Panc1 (cell line): ENCODE results near the gene XPA. TPM values are rescaled to one million over a fixed set of nuclear protein-coding genes. Genes with fewer than 3 reads are reported as not detected.
A peak's percentile ranks its signal among the peaks of the same experiment; 100 is the strongest.

Source experiments
- ATAC-seq: fragments of 200-7000 bp; cut with Tn5 transposase; 2 replicates; pipeline ENCODE4 v1.9.1; 2020; ENCODE audit warnings: mild to moderate bottlenecking, moderate library complexity
- BruUV-seq: library from RNA; stranded (reverse); fragments of 400-500 nt; replicated peaks from 2 replicates; lab custom pipeline; 2021; lab: Mats Ljungman, UMichigan
- CTCF ChIA-PET: fragments of 300-600 bp; sonication (Branson Sonifier 250); formaldehyde crosslinking; loops from one replicate; lab custom pipeline; 2022; ENCODE audit warnings: antibody characterized with exemption; lab: Charles Lee
- POLR2A ChIA-PET: fragments of 300-600 bp; sonication (Branson Sonifier 250); formaldehyde crosslinking; loops from one replicate; lab custom pipeline; 2022; ENCODE audit warnings: antibody characterized with exemption; lab: Charles Lee
- DNase-seq: peaks from one replicate; pipeline ENCODE4 v3.0.0-alpha.2; 2010; ENCODE audit warnings: low read depth, low spot score
- H3K27ac ChIP-seq: 2 replicates; pipeline ENCODE4 v1.5.1; 2011; ENCODE audit warnings: mild to moderate bottlenecking, low read length, inconsistent platforms
- H3K27me3 ChIP-seq: fragments of 200-500 bp; sonication (Bioruptor generic); 2 replicates; pipeline ENCODE4 v1.6.0; 2014; ENCODE audit warnings: low read length, inconsistent platforms; ENCODE audit not compliant: control insufficient read depth, insufficient read depth
- H3K36me3 ChIP-seq: fragments of 200-500 bp; sonication (Bioruptor generic); 2 replicates; pipeline ENCODE4 v1.5.1; 2014; ENCODE audit warnings: inconsistent platforms, mild to moderate bottlenecking, low read length, moderate library complexity; ENCODE audit not compliant: control insufficient read depth, insufficient read depth
- H3K4me1 ChIP-seq: 2 replicates; pipeline ENCODE4 v1.5.1; 2011; ENCODE audit warnings: inconsistent platforms, mild to moderate bottlenecking, low read length, moderate library complexity; ENCODE audit not compliant: control insufficient read depth, insufficient read depth
- H3K4me3 ChIP-seq, 2 experiments: 2 replicates each; pipeline ENCODE4 v1.5.1; 2011 to 2012; ENCODE audit warnings: low read depth in 2 of 2, low read length in 2 of 2, mild to moderate bottlenecking in 2 of 2, inconsistent platforms in 1 of 2, moderate library complexity in 1 of 2
- H3K9me3 ChIP-seq: fragments of 200-500 bp; sonication (Bioruptor generic); 2 replicates; pipeline ENCODE4 v1.5.1; 2014; ENCODE audit warnings: low read depth, mild to moderate bottlenecking, inconsistent platforms, low read length, moderate library complexity; ENCODE audit not compliant: control insufficient read depth, insufficient read depth
- POLR2AphosphoS5 ChIP-seq: IDR thresholded peaks from 2 replicates; pipeline ENCODE4 v1.6.1; 2012; ENCODE audit warnings: mild to moderate bottlenecking, low read depth, low read length, moderate library complexity
- SIN3A ChIP-seq: IDR thresholded peaks from 2 replicates; pipeline ENCODE4 v1.6.1; 2012; ENCODE audit warnings: low read depth, mild to moderate bottlenecking, low read length, moderate library complexity, borderline replicate concordance; ENCODE audit not compliant: insufficient read depth
- TCF7L2 ChIP-seq: IDR thresholded peaks from 2 replicates; pipeline ENCODE4 v1.6.1; 2011; ENCODE audit warnings: mild to moderate bottlenecking, low read depth, low read length, inconsistent platforms
- in situ Hi-C: cut with HindIII; loops from 2 replicates; pipeline ENCODE4 v1.10.0; 2016; ENCODE audit warnings: low sequenced_read_pairs, low pct_unique_long_range_greater_than_20kb
- intact Hi-C: fragments of 100-400 bp; cut with micrococcal nuclease; formaldehyde crosslinking; loops from one replicate; pipeline ENCODE4 v1.10.0; 2022; ENCODE audit not compliant: unreplicated experiment
- total RNA-seq: library from RNA; stranded (reverse); gene quantifications from one replicate; pipeline ENCODE4 v1.2.1, GENCODE V29; 2021; ENCODE audit not compliant: unreplicated experiment
- TF ChIP-seq, protein P1 (sequence below), 2 experiments: IDR thresholded peaks; 2 replicates each; pipeline ENCODE4 v1.6.1; 2011 to 2012; ENCODE audit warnings: low read depth in 2 of 2, control low read depth in 1 of 2, low read length in 1 of 2, mild to moderate bottlenecking in 1 of 2, moderate library complexity in 1 of 2; ENCODE audit not compliant: insufficient read depth in 1 of 2
- TF ChIP-seq, protein P2 (sequence below): fragments of 450-650 bp; IDR thresholded peaks from 2 replicates; pipeline ENCODE4 v1.5.1; 2017; ENCODE audit warnings: mild to moderate bottlenecking

Gene XPA
- total RNA-seq, 1 experiment from 2014 or later: 7.1 TPM

DNA sequence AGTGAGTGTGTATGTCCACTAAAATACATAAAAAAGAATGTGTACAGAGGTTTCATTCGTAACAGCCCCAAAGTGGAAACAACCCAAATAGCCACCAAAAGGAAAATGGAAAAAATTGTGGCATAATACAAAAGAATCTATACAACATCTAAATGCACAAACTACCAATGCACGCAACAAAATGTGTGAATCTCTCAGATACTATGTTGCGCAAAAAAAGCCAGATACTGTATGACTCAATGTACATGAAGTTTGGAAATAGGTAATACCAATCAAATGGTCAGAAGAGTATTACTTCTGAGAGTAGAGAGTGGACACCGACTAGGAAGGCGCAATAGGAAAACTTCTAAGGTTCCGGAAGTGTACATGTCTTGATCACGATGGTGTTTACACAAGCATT lies 2.4 kb downstream of the XPA start:
- BruUV-seq: TSS peak; percentile 50
- intact Hi-C loops: no loop called here
- no peaks in the 10 kb centered on the region for H3K27me3 ChIP-seq
- ChIA-PET POLR2A (no interaction called here), CTCF (no interaction called here)
- no peaks in the 10 kb centered on the region for H3K9me3 ChIP-seq
- H3K36me3 ChIP-seq: peaks cover 5% of the 10 kb centered on the region
- H3K4me3 ChIP-seq: peak overlapping the region; percentile 78 to 80
- peaks cover 14% of the 10 kb centered on the region; the same call in 1 of the 2 replicates for H3K4me1 ChIP-seq
- DNase-seq (no peak), ATAC-seq (no peak)
- in situ Hi-C loops: no loop called here
- peak overlapping the region; percentile 59; the same call in 1 of the 2 replicates for H3K27ac ChIP-seq
- TF ChIP-seq TCF7L2 (no peak), SIN3A (no peak), POLR2AphosphoS5 (no peak)
- TF ChIP-seq, protein P1, sequence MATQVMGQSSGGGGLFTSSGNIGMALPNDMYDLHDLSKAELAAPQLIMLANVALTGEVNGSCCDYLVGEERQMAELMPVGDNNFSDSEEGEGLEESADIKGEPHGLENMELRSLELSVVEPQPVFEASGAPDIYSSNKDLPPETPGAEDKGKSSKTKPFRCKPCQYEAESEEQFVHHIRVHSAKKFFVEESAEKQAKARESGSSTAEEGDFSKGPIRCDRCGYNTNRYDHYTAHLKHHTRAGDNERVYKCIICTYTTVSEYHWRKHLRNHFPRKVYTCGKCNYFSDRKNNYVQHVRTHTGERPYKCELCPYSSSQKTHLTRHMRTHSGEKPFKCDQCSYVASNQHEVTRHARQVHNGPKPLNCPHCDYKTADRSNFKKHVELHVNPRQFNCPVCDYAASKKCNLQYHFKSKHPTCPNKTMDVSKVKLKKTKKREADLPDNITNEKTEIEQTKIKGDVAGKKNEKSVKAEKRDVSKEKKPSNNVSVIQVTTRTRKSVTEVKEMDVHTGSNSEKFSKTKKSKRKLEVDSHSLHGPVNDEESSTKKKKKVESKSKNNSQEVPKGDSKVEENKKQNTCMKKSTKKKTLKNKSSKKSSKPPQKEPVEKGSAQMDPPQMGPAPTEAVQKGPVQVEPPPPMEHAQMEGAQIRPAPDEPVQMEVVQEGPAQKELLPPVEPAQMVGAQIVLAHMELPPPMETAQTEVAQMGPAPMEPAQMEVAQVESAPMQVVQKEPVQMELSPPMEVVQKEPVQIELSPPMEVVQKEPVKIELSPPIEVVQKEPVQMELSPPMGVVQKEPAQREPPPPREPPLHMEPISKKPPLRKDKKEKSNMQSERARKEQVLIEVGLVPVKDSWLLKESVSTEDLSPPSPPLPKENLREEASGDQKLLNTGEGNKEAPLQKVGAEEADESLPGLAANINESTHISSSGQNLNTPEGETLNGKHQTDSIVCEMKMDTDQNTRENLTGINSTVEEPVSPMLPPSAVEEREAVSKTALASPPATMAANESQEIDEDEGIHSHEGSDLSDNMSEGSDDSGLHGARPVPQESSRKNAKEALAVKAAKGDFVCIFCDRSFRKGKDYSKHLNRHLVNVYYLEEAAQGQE (IDR thresholded peaks at IDR 0.05; ENCODE audit: insufficient read depth in 1 of 2, low read depth in 2 of 2, low read length in 1 of 2): no peak
- TF ChIP-seq, protein P2, sequence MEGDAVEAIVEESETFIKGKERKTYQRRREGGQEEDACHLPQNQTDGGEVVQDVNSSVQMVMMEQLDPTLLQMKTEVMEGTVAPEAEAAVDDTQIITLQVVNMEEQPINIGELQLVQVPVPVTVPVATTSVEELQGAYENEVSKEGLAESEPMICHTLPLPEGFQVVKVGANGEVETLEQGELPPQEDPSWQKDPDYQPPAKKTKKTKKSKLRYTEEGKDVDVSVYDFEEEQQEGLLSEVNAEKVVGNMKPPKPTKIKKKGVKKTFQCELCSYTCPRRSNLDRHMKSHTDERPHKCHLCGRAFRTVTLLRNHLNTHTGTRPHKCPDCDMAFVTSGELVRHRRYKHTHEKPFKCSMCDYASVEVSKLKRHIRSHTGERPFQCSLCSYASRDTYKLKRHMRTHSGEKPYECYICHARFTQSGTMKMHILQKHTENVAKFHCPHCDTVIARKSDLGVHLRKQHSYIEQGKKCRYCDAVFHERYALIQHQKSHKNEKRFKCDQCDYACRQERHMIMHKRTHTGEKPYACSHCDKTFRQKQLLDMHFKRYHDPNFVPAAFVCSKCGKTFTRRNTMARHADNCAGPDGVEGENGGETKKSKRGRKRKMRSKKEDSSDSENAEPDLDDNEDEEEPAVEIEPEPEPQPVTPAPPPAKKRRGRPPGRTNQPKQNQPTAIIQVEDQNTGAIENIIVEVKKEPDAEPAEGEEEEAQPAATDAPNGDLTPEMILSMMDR: no peak

DNA sequence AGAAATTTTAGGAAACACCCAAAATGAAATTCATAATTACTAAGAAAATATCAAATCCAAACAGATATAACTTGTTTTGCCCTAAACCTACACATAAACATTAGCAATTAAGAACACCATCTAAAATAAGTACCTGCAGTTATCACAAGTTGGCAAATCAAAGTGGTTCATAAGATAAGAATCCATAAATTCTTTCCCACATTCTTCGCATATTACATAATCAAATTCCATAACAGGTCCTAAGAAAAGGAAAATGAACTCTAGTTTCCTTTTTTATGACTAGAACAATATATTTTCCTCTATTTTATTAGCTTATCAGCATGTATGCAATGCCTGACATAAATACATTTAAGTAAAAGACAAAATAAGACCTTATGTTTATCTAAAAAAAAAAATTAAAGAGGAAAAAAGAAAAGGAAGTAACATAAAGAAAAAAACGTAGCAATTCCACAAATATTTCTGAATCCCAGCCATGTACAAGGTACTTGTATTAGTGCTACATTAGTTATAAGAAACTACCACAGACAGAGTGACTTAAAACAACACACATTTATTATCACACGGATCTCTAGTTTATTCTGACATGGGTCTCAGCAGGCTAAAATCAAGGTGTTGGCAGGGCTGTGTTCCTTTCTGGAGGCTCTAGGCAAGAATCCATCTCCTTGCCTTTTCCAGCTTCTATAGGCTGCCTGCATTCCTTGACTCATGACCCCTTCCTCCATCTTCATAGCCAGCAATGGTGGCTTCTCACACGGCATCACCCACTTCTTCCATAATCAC lies 7.5 kb downstream of the XPA start:
- ATAC-seq (no peak), DNase-seq (no peak)
- in situ Hi-C loops: no loop called here
- TF ChIP-seq TCF7L2: no peak
- TF ChIP-seq, protein P2: no peak
- TF ChIP-seq POLR2AphosphoS5: no peak
- no peak for TF ChIP-seq SIN3A
- TF ChIP-seq, protein P1 (IDR thresholded peaks at IDR 0.05; ENCODE audit: insufficient read depth in 1 of 2, low read depth in 2 of 2, low read length in 1 of 2): no peak
- H3K27me3 ChIP-seq: no peaks in the 10 kb centered on the region
- no peak overlapping the region for H3K27ac ChIP-seq
- POLR2A ChIA-PET: interaction anchor here (0.6 kb wide), 1 partner anchor 15 kb away, joined by 4 read pairs; no protein-coding TSS in a partner anchor
- peaks cover 6% of the 10 kb centered on the region; the same call in 1 of the 2 replicates for H3K4me1 ChIP-seq
- H3K4me3 ChIP-seq: no peak overlapping the region
- CTCF ChIA-PET: no interaction called here
- intact Hi-C loops: no loop called here
- BruUV-seq: no TSS peak
- no peaks in the 10 kb centered on the region for H3K9me3 ChIP-seq
- H3K36me3 ChIP-seq: peaks cover 7% of the 10 kb centered on the region; the same call in 1 of the 2 replicates
